ENCODE measurements around the gene PIK3IP1. TPM values are rescaled to one million over a fixed set of nuclear protein-coding genes. Genes with fewer than 3 reads are reported as not detected.
A peak's percentile ranks its signal among the peaks of the same experiment; 100 is the strongest.

PIK3IP1 gene
- total RNA-seq, 1 experiment from 2014 or later = 0.69 TPM

DNA sequence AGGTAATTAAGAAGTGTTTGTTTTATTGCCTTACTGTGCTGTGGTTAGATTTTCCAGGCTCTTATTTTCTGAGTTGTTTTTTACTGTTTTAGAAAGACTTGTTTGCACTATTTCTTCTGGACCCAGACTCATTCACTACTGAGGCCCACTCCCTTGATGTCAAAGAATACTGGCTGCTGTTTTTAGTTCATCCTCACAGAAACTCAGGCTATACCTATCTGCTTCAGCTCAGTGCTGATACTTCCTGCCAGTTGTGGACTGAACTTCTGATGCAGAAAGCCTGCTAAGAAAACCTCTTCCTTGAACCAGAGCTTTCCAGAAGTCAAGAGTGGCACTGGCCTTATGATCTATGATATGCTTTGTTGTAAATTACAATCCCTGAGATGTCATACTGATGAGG is 15.9 kb upstream of the PIK3IP1 start:
- DNase-seq (ENCODE audit: low read depth) = no peak

DNA sequence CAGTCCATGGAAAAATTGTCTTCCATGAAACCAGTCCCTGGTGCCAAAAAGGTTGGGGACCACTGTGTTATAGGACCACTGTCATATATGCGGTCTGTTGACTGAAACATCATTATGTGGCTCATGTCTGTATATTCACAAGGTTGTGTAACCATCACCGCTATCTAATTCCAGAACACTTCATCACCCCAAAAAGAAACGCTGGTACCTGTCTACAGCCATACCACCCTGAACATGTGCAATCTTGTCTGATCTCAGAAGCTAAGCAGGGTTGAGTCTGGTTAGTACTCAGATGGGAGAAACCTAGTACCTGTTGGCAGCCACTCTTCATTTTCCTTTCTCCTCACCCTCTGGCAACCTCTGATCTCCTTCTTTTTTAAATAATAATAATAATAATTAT is 12.9 kb upstream of the PIK3IP1 start:
- DNase-seq (ENCODE audit: low read depth) = no peak

DNA sequence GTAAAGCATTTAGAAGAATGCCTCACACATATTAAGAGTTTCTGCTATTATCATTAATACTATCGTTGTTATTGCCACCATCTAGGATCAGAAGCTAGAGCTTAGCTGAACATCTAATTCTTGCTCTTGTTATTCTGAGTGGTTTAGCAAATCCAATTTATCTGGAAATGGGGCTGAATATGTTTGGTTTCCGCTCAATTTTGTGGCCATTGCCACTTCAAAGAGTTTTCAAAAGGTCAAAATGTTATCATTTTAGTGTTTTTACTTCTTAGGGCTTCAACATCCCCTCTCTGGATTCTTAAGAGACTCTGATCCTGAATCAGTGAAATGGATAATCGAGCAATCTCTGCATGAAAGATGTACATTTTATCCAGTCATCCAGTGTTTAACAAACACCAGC is 10.2 kb upstream of the PIK3IP1 start:
- no peak for DNase-seq (ENCODE audit: low read depth)

DNA sequence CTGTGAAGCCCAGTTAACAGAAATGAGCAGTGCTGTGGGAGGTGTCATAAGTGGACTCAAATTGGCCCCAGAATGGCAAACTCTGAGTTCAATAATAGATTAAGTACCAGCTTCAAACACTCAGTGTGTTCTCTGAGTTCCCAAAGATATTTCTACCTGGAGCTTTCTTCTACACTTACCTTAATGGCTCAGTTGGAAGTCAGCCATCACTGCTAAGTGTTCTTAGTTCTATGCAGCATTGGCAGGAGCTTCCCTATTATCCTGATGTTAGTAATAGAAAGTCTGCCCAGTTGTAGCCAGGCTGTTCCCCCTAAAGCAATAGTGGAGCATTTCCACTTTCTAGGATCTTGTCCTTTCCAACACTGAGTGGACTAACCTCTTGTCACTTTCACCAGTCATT is 9.7 kb upstream of the PIK3IP1 start:
- no peak for DNase-seq (ENCODE audit: low read depth)

DNA sequence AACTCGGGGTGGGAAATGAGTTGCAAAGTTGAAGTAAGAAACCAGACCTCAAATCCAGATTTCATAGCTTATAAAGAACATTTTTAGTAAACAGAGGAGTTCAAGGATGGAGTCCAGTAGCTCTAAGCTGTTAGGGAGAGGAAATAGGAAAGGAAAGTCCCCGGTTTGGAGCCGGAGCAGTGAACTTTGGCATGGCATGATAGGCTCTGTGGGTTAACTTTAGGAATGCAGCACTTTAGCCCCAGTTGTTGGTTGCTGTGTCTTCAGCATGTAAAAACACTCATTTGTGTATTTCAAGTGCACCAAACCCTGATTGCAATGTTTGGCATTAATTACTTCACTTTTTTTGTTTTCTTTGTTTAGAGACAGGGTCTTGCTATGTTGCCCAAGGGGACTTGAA is 8.6 kb upstream of the PIK3IP1 start:
- DNase-seq (ENCODE audit: low read depth) = no peak

DNA sequence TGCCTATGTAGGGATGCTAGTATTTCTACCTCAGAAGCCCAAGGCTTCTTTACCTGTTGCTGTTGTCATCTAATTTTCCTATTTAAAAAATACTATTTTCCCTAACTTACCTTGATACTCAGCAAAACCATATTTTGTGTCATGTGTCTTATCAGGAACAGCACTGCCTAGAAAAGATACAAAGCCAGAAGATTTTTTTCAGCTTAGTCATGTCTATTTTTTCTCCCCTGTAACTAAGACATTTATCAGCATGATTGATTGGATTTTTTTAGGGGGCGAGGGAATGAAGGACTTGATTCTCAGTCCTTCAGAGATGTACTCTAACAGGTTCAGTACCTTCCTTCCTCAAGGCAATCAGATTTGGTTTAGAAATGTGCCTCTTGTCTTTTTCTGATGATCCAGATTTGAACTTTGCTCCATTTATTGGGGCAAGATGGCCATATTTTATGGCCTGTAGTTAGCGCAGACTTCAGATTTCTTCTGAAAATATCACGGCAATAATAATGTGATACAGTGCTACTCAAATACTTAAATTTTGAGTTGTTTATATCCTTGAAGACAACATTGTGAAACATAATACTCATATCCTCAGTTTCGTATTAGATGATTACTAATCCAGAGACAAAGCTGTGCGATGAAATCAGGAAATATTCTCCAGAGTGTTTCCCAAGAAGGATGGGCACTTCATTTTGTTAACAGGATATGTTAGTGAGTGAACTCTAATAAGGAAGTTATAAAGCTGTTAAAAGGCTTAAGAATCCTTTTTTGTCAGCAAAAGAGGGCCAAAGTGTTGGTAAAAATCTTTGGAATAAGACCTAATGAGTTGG is 3.8 kb upstream of the PIK3IP1 start:
- no peak for DNase-seq (ENCODE audit: low read depth)

DNA sequence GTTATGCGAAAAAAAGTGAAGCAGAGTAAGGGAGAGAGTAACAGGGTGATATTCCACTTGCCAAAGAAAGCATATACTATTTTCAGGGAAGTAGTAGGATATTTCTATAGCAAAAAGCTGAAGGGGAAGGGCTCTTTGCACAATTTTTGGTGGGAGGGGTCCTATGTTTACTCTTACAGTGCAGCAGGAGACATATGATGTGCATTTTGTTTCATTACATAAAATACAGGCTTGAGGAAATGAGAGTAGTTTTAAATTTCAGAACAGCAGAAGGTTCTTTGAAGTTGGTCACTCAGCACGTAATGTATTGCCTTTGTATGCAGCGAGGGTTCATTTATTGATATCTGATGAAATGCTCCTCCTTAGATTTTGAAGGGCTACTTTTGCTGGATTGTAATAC is 3.1 kb upstream of the PIK3IP1 start:
- DNase-seq (ENCODE audit: low read depth) = no peak

DNA sequence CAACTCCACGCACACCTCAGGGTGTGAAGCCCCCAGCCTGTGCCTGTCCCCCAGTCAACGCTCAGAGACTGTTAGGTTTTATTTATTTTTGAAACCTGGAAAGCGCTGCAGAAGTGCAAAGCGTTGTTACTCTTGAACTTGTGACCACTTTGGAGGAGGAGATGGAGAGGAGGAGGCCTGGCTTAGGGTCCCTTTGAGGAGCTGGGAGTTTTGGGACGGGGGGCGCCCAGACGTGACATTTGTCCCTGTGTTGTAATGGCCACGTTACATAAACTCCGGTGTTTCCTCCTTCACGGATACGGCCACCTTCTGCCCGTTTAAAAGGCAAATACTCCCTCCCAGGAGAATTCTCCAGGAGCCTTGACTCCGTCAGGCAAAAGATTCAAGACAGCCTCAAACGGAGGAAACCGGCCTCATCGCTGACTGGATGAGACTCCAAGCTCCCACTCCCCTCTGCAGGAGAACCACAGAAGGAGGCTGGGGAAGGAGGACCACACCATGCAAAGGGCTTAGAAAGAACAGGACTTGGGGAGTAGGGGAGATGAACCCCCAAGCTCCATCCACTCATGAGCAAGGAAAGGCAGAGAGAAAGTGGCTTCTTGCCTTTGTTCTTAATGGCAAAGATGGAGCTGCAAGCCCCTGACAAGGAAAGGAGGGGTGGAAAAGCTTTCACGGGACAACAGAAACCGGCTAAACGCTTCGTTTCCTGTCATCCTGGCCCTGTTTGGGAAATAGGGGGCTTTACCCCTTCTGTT is 630 bp downstream of the PIK3IP1 start:
- DNase-seq (ENCODE audit: low read depth) = peak; percentile 21

DNA sequence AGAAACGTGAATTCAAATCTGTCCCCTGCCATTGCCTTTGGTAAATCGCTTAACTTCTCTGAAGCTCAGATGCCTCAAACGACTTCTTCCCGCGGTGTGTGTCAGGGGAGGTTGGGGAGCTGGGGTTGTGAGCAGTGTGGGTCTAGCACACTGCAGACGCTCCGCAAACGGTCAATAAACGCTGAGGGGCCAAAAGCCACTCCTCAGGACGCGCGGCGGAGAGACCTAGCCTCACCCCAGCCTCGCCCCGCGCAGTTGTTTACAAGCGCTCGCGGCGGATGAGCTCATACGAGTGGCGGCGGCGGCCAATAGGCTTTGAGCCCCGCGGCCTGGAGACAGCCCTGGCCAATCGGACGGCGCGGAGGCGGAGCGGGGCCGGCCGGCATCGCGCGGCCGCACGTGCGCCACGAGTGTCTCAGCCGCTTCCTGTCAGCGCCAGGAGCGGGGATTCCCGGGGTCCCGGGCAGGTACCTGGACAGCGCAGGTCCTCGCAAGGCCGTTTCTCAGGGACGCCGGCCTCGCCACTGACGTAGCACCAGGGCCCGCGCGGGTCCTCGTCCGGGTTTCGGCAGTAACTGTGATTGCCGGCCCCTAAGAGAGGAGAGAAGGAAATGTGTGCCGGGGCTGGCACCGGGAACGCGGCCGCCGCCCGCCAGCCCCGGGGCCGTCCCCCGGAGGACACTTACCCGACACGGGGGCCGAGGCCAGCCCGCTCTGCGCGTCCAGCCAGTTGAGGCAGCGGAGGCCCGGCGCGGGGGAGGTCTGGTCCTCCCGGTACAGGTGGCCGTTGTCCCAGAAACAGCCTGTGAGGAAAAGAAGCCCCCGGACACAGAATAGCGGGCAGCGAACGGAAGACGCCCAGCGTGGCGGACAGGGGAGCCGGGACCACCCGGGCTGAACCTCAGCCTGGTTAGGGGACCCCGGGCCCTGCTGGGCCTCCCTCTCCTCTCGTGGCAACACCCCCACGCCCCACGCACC is 1.5 kb downstream of the PIK3IP1 start:
- DNase-seq (ENCODE audit: low read depth) = peak; percentile 95

DNA sequence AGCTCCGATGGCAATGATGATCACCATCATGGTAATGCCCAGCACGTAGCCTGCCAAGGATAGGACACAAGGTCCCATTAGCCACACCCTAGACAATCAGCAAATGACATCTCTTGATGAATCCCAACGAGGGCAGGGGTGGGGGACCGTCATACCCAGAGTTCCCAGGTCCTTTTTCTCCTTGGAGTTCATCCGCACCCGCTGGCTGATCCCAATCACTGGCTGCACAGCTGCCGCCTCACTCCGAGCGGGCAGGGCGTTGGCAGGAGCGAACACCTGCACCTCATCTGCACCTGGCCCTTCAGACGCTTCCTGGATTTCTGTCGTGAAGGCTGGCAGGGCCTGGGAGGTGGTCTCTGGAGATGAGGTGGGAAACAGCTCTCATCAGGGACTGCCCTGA is 2.9 kb downstream of the PIK3IP1 start:
- no peak for DNase-seq (ENCODE audit: low read depth)

DNA sequence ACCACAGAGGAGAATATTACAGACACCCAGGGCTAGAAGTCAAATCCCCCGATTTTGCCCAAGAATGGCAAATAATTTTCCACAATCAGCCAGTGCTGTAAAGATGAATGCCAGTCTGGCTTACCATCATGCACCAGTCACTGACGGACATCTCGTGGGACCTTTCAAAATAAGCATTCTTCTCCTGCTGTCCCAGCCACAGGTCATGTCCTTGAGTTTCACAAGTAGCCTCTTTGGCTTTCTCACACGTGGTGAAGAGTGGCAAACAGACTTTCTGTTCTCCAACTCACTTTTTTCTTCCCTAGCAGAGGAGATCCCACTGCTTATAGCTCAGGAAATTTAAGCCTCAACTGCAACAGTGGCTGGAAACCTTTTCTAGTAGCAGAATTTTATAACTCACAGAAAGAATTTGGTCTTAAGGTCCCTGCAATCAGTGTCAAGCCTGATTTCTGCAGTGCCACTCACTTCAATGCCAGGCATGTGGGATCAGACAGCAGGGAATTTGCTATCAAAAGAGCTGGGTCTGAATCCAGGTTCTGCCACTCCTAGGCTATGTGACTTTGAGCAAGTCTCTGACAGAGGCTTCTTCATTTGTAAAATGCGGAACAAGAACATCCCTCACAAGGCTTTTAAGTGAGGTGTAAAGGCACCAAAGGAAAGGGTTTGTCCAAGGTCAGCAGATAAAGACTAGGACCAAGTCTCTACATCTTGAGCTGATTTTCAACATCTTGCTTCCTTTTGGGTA is 3.6 kb downstream of the PIK3IP1 start:
- no peak for DNase-seq (ENCODE audit: low read depth)

DNA sequence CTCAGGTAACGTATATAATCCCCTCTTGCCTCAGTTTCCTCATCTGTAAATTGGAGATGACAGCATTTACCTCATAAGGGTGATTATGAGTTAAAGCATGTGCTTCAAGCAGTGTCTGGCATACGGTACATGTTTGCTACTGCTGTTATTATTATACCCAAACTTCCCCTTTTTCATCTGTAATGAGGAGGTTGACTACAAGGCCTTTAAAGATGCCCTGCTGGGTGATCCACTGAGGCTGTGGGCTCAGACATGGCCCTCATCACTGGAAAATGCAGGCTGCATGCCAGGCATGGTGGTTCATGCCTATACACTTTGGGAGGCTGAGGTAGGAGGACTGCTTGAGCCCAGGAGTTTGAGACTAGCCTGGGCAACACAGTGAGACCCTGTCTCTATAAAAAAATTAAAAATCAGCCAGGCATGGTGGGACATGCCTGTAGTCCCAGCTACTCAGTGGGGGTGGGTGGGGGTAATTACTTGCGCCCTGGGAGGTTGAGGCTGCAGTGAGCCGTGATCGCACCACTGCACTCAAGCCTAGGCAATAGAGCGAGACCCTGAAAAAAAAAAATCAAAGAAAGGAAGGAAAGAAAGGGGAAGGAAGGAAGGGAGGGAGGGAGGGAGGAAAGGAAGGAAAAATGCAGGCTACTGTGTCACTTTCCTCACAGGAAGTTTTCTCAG is 4.3 kb downstream of the PIK3IP1 start:
- DNase-seq (ENCODE audit: low read depth) = no peak

DNA sequence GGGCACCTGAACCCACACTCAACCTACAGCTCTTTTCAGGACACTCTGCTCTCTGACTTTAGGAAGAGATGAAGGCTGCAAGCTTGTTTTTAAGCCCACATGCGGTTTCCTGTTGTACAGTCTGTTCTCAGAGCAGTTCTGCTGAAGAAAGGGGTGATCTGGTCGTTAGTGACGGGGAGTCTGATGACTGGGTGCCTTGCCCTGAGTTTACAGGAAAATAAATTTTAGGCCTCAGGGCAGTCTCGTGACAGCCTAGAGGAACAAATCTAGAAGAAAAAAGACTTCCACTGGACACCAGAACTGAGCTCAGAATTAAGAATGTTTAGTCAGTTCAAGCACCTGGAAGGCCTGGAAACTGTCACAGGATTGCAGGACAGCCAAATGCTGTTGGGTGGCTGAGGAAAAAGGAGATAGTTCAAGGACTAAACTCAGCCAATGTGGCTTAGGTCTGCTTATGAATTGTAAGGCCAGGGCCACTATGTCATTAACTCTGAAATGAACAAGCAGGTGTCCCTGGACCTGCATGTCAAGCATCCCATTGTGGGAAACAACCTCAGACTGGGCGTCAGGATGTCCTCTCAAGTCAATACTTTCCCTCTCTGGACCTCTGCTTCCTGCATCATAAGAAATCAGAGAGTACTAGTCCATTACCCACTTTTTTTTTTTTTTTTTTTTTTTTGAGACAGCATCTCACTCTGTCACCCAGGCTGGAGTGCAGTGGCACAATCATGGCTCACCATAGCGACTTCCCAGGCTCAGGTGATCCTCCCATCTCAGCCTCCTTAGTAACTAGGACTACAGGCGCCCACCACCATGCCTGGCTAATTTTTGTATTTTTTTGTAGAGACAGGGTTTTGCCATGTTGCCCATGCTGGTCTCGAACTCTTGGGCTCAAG is 5.7 kb downstream of the PIK3IP1 start:
- DNase-seq (ENCODE audit: low read depth) = no peak

DNA sequence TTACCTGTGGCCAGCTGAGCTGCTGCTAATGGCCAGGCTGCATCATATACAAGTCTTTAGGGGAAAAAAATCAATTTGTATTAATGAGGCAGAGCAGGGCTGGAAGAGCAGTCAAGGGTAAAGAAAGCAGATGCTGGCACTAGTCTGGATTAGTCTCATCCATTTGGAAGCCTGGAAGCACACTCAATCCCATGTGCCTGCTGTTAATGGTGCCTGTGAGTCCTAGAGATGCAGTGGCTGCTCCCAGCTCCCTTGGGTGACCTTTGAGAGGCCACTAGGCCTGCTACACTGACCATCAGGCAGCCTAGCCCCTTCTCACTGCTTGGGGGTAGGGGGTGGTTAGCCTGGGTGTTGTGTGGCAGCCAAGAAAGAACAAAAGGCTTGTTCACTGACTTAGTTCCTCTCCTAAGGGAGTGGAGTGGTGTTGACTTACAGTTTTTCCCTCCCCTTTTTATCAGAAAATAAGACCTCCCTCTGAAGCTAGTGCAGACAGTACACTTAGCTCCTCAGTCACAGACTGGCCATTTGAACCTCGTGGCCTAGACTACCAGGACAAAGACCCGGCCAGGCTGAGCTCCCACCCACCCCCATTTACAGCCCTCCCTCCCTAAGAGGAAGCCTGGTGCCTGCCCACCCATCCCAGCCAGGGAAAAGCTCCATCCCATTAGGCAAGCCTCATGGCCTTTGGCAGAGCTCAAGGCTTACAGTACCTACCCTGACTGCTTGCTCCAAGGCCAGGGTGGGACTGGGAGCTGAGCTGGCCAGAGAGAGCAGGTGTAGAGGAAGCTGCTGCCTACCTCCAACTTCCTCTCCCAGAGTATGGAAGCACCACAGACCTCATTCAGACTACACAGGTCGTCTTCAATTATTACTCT is 7.8 kb downstream of the PIK3IP1 start:
- no peak for DNase-seq (ENCODE audit: low read depth)

DNA sequence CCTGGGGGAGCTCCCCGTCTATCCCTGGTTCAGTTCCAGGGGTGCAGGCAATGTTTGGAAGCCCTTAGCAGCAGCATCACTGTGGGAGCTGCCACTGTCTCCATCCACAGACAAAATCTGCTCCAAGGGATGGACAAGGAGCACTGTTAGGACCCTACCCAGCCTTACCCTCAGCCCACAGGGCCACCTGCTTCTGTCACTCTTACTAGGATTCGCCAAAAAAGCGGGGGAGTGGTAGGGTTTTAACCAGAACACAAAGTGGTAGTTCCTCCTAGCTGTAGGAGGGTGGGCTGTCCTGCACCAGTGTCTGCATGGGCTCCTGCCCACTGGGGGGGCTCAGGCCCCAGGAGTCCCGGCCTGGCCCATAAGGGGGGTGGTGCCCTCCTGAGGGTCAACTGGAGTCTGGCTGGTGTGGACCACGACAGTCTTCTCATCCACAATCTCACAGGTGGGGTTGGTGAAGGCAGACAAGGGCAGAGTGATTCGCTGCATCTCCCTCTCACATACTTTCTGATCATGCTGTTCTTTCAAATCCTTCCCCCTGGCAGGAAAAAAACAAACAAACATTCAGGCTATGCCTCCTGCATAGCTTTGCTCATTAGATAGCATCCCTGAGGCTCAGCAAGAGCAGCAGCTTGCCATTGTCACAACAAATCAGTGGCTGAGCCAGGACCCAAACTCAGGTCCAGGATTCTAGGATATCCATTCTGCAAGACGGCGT is 9.4 kb downstream of the PIK3IP1 start:
- DNase-seq (ENCODE audit: low read depth) = no peak

DNA sequence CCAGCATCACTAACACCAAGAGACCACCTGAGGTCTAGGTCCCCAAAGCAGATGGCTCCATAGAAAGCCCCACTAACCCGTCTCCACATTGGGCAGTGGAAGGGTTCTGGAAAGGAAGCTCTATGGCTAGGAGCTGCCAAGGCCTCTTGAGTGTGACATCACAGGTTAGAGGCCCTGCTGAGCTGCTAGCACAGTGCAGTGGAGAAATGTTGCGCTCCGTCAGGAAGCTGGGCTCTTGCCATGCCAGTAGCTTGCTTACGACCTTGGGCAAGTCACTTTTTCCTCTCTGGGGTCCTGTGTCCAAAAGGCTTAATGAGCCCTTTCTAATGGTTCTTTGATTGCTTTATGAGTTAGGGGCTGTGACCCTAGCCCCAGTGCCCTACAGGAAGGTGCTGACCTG is 10.6 kb downstream of the PIK3IP1 start:
- DNase-seq (ENCODE audit: low read depth) = no peak

DNA sequence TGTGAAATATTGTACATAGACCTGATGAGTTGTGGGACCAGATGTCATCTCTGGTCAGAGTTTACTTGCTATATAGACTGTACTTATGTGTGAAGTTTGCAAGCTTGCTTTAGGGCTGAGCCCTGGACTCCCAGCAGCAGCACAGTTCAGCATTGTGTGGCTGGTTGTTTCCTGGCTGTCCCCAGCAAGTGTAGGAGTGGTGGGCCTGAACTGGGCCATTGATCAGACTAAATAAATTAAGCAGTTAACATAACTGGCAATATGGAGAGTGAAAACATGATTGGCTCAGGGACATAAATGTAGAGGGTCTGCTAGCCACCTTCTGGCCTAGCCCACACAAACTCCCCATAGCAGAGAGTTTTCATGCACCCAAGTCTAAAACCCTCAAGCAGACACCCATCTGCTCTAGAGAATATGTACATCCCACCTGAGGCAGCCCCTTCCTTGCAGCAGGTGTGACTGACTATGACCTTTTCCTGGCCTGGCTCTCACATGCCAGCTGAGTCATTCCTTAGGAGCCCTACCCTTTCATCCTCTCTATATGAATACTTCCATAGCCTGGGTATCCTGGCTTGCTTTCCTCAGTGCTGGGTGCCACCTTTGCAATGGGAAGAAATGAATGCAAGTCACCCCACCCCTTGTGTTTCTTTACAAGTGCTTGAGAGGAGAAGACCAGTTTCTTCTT is 12.3 kb downstream of the PIK3IP1 start:
- DNase-seq (ENCODE audit: low read depth) = no peak

DNA sequence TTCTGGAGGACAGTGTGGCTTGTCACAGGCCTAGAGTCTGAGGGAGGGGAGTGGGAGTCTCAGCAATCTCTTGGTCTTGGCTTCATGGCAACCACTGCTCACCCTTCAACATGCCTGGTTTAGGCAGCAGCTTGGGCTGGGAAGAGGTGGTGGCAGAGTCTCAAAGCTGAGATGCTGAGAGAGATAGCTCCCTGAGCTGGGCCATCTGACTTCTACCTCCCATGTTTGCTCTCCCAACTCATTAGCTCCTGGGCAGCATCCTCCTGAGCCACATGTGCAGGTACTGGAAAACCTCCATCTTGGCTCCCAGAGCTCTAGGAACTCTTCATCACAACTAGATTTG is 13.0 kb downstream of the PIK3IP1 start:
- no peak for DNase-seq (ENCODE audit: low read depth)

Measured in Daoy (cell line).